SK-N-MC (cell line): ENCODE measurements around the gene NRXN3.

ENCODE experiments used
- EZH2 ChIP-seq: fragments of 200-600 bp; sonication (generic); IDR thresholded peaks from one replicate; pipeline ENCODE4 v1.6.1; 2017; ENCODE audit warnings: antibody characterized with exemption
- POLR2AphosphoS5 ChIP-seq: IDR thresholded peaks from 2 replicates; pipeline ENCODE4 v1.6.1; 2012; ENCODE audit warnings: mild to moderate bottlenecking, low read depth, low read length, borderline replicate concordance

- TF ChIP-seq EZH2 (no peak), POLR2AphosphoS5 (no peak)
Observed at GRCh38 chr14:79274641-79275291, 1104.6 kb downstream of the NRXN3 start.
